Loucy (cell line): ENCODE results near the gene SF3A1.

Source experiments
- EZH2phosphoT487 ChIP-seq: fragments of 200-600 bp; IDR thresholded peaks from 2 replicates; pipeline ENCODE4 v1.6.1; 2018; ENCODE audit warnings: antibody characterized with exemption, mild to moderate bottlenecking, moderate library complexity, borderline replicate concordance
- TF ChIP-seq, protein P1 (sequence below): fragments of 200-600 bp; sonication (generic); conservative IDR thresholded peaks from 2 replicates; pipeline ENCODE4 v1.5.1; 2014; ENCODE audit warnings: mild to moderate bottlenecking, antibody characterized with exemption, low read length

- TF ChIP-seq, protein P1, sequence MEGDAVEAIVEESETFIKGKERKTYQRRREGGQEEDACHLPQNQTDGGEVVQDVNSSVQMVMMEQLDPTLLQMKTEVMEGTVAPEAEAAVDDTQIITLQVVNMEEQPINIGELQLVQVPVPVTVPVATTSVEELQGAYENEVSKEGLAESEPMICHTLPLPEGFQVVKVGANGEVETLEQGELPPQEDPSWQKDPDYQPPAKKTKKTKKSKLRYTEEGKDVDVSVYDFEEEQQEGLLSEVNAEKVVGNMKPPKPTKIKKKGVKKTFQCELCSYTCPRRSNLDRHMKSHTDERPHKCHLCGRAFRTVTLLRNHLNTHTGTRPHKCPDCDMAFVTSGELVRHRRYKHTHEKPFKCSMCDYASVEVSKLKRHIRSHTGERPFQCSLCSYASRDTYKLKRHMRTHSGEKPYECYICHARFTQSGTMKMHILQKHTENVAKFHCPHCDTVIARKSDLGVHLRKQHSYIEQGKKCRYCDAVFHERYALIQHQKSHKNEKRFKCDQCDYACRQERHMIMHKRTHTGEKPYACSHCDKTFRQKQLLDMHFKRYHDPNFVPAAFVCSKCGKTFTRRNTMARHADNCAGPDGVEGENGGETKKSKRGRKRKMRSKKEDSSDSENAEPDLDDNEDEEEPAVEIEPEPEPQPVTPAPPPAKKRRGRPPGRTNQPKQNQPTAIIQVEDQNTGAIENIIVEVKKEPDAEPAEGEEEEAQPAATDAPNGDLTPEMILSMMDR: no peak
- TF ChIP-seq EZH2phosphoT487: no peak
These were observed 2.0 kb downstream of the SF3A1 start for GRCh38 chr22:30354644-30355043.
